Midbrain (tissue), 1 donor: ENCODE measurements around the gene C3.

ENCODE experiments used
- DNase-seq: peaks from one replicate; lab custom pipeline; 2025; lab: John Stamatoyannopoulos, UW

Gene C3

GRCh38 chr19:6744381-6745301, 24.2 kb upstream of the C3 start:
- peak; percentile 77 for DNase-seq

- no peak for DNase-seq
Measured at GRCh38 chr19:6743714-6744380, 23.4 kb upstream of the C3 start.

- DNase-seq, result no peak
Measured at GRCh38 chr19:6743066-6743465, 22.6 kb upstream of the C3 start.

GRCh38 chr19:6740589-6741343, 20.3 kb upstream of the C3 start:
- peak; percentile 1 for DNase-seq

DNA sequence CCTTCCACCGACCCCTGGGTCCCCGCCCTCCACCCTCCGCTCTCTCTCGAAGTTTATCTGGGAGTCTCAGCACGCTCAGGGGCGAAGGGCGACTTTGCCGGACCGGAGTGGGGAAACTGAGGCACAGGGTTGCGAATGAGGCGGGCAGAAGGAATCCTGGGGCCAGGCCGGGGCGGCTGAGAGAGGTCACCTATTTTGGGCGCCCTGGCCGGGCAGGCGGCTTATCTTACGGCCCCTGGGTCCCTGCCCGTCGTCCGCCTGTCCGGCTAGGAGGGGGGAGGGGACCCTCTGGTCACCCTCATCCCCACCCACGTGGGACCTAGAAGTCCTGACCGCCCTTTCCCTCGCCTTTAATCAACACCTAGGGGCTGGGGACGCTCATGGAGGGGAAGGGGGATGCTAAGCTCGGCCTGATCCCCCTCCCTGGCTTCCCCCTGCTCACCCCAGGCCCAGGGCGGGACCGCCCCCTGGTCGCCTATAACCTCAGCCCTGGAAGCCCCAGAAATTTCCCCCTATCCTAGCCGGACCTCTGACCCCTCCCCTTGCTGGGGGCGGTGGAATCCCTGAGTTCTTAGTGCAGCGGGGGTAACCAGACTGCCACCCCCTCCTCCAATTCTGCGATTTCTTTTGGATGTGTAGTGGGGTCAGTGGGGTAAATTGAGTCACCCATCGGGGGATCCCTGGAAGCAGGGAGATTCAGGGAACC, 19.6 kb upstream of the C3 start:
- DNase-seq, result no peak

- peak; percentile 87 for DNase-seq
Measured at GRCh38 chr19:6739390-6739882, 19.0 kb upstream of the C3 start, which contains the start of gene TRIP10. TSS of gene TRIP10 (plus strand) at chr19:6739680. CDS start at chr19:6739762, 82 bp downstream.

DNA sequence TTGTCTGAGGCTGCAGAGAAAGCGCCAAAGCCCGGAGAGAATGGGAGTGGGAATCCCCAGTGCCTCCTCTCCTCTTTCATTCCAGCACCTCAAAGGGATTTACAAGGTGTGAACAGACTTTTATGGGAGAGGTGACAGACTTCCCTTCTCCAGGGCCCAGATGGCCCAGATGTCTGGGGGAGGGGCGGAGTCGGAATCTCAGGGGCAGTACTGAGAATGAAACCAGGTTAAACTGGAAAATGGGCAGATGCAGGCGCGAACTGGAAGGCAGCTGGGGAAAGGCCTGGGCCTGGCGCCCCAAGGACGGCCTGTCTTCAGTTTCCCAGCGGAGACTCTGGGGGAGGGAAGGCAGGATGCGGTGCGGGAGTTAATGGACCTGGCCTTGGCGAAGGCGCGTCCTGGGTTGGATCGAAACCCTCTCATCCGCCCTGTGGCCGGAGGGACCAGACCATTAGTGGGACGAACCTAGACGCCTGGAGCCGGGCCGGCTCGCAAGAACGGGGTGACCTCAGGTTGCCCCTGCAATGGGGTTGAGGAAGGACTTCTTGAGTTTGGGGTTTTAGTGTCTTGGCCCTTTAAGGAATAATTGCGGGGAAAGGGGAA, 18.4 kb upstream of the C3 start:
- peak; percentile 48 for DNase-seq

GRCh38 chr19:6737873-6738786, 17.7 kb upstream of the C3 start:
- peak; percentile 75 for DNase-seq

- peak; percentile 100 for DNase-seq
Measured at GRCh38 chr19:6737284-6737872, 16.9 kb upstream of the C3 start, which contains the start of gene GPR108. TSS of gene GPR108 (minus strand) at chr19:6737580. CDS start at chr19:6737576, 4 bp downstream.

GRCh38 chr19:6736917-6737283, 16.4 kb upstream of the C3 start:
- peak; percentile 47 for DNase-seq

- peak; percentile 51 for DNase-seq
Measured at GRCh38 chr19:6736169-6736916, 15.9 kb upstream of the C3 start.

- DNase-seq, result no peak
Measured at GRCh38 chr19:6735181-6735911, 14.9 kb upstream of the C3 start.

- no peak for DNase-seq
Measured at GRCh38 chr19:6734096-6734696, 13.7 kb upstream of the C3 start.

- no peak for DNase-seq
Measured at GRCh38 chr19:6733338-6734095, 13.1 kb upstream of the C3 start.

- DNase-seq, result no peak
Measured at GRCh38 chr19:6732803-6733337, 12.4 kb upstream of the C3 start.

DNA sequence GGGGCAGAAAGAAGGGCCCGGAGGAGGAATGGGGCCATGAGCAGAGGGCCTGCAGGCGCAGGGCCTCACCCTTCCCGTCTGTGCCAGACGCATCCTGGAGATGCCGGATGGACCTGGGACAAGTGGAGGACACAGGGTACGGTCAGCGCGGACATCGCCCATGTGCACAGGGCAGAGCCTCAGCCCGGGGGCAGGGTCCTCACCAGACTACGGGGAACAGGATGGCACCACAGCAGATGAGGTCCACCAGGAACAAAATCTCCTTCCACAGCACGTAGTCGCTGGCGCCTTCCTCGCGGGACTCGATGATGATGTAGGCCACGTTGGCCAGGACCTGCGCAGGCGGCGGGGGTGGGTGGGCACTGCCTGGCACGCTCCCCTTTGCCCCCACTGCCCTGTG, 11.4 kb upstream of the C3 start:
- DNase-seq, result no peak
